ENCODE measurements around the gene METTL6.
"Not testable (repeated sequence)": the region's sequence is repeated elsewhere in the genome, so short reads cannot be mapped to it uniquely, and the experiment has no call there.

Gene METTL6, protein sequence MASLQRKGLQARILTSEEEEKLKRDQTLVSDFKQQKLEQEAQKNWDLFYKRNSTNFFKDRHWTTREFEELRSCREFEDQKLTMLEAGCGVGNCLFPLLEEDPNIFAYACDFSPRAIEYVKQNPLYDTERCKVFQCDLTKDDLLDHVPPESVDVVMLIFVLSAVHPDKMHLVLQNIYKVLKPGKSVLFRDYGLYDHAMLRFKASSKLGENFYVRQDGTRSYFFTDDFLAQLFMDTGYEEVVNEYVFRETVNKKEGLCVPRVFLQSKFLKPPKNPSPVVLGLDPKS

DNA sequence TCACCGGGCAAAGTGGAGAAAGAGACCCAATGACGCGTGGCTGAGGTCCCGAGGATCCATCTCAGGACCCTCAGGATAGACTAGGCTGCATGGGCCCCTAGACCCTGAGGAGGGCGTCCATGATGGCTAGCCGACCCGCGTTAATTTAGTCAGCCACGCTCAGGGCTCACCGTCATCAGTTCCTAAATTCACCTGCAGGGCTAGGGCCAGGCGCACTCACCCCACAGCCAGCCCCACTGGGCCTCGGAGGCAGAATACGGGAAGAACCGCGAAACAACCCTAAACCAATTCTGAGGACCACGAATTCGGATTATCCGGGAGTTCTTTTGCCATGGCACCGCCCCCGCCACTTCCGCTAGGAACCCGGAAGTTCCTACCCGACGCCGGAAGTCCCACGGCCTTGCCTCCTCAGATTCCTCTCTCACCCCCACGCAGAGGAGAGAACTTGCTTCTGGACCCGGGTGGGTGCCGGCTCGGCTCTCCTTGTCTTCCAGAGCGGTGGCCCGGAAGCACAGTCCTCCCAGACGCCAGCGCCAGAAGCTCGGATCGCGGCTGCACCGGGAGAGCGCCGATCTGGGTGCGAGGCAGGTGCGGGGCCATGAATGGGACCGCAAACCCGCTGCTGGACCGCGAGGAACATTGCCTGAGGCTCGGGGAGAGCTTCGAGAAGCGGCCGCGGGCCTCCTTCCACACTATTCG, at the start of gene METTL6, which contains the start of gene EAF1:
METTL6 (minus strand) TSS at position 363 of the 699 bp plus-strand sequence. CDS start 1,033 bp downstream, outside the sequence.
EAF1 (plus strand) TSS at position 417 of the 699 bp plus-strand sequence; CDS start at position 599, 182 bp downstream.
- peak; percentile 88 for DNase-seq

GRCh38 chr3:15476378-15476777, 49.0 kb upstream of the METTL6 start:
- no peak for DNase-seq

DNA sequence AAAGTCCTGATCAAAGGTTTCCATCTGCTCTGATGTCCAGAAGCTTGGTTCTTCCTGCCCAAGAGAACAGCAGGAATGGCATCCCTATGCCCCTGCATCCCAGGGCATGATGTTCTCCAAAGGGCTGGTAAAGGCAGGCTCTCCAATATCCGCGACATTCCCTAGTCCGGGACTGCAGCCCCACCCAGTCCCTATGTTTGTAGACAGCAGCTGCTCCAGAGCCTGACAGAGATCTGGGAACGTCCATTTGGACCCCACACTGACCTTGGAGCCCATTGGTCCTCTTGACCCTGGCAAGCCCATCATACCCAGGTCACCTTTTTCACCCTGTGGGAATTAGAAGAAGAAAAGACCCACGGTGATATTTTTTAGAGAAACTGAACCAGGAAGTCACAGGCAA, 47.8 kb upstream of the METTL6 start:
- DNase-seq: no peak

DNA sequence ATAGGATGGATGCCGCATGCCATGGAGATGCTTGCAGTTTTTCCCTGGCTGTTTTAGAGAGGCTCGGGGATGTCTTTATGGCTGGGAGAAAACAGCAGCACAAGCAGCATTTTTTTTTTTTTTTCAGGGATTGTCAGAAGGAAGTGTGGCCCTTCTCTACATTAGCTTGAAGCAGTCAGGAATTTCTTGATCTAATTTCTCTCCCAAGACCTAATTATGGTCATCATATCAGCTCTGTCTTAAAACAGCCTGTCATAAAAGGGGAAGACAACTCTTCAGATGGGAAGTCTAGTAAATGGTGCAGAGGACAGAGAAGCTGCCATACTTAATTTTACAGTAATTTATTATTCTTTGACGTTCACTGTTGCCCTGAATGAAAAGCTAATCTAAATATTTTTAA, 44.5 kb upstream of the METTL6 start:
- no peak for DNase-seq

- DNase-seq: no peak
Observed at GRCh38 chr3:15470849-15471248, 43.5 kb upstream of the METTL6 start.

- no peak for DNase-seq
Observed at GRCh38 chr3:15470261-15470660, 42.9 kb upstream of the METTL6 start.

- DNase-seq: no peak
Observed at GRCh38 chr3:15467227-15468181, 40.2 kb upstream of the METTL6 start.

- DNase-seq: no peak
Observed at GRCh38 chr3:15465876-15466585, 38.7 kb upstream of the METTL6 start.

DNA sequence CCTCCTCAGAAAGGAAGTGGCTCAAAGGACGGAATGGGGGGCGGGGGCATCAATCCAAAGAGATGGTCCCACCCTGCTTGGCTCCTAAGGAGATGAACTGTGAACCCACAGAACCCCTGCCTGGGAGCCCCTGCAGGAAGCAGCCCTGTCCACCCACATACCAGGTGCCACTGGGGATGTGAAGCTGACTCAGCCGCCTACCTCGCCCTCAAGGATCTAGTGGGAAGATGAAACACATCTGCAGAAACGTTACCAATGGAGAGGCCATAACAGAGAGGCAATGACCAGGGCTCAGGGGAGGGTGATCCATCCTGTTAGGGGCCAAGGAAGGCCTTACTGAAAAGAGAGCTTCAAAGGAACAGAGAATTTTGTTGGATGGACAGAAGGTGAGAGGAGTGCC, 35.1 kb upstream of the METTL6 start:
- no peak for DNase-seq

GRCh38 chr3:15460891-15461531, 33.7 kb upstream of the METTL6 start:
- peak; percentile 28 for DNase-seq

DNA sequence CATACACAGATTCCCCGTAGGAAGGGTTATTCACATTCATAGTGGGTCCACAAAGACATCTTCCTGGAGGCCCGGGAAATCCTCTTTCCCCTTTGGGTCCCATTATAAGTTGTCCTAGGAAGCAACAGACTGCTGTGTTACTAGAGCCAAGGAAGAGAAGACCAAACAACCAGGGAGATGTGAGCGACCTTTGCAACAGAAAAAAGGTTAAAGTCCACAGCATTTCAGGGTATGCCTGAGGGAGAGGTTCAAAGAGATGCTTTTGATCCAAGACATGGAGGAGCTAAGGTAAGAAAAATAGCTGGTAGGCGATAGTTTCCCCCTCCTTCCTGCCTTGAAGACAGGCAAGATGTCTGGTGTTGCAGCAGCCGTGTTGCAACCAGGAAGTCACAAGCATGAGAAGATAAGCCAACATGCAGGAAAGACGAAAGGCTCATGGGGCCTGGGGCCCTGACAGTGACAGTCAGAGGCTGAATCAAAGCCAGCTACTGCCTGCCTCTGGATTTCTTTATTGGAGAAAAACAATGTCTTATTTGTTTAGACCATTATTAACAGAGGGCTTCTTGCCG, 31.0 kb upstream of the METTL6 start:
- DNase-seq: no peak

- DNase-seq: not testable (repeated sequence)
Observed at GRCh38 chr3:15456915-15457314, 29.6 kb upstream of the METTL6 start.

GRCh38 chr3:15456321-15456720, 29.0 kb upstream of the METTL6 start:
- no peak for DNase-seq

GRCh38 chr3:15455756-15456155, 28.4 kb upstream of the METTL6 start:
- no peak for DNase-seq

GRCh38 chr3:15454965-15455364, 27.6 kb upstream of the METTL6 start:
- no peak for DNase-seq

- DNase-seq: no peak
Observed at GRCh38 chr3:15453991-15454625, 26.8 kb upstream of the METTL6 start.

- DNase-seq: no peak
Observed at GRCh38 chr3:15453501-15453900, 26.2 kb upstream of the METTL6 start.

DNA sequence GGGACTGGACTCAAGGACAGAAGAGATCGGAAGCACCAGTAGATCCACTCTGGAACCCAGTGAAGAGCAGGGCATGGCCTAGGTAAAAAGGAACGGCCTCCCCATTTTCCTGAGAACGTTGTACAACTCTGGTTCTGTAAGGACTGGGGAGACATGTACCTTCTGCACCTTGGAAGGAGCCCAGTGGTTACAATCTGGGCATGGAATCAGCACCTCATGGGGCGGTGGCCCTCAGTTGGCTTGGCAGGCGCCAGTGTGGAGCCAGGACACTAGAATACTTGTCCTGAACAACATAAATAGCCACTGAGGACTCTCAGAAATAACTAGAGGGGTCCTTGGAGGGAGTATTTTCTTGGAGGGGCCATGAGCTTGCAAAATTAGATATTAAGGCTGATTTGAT, 25.6 kb upstream of the METTL6 start:
- DNase-seq: no peak

- DNase-seq: no peak
Observed at GRCh38 chr3:15452156-15452555, 24.8 kb upstream of the METTL6 start.

DNA sequence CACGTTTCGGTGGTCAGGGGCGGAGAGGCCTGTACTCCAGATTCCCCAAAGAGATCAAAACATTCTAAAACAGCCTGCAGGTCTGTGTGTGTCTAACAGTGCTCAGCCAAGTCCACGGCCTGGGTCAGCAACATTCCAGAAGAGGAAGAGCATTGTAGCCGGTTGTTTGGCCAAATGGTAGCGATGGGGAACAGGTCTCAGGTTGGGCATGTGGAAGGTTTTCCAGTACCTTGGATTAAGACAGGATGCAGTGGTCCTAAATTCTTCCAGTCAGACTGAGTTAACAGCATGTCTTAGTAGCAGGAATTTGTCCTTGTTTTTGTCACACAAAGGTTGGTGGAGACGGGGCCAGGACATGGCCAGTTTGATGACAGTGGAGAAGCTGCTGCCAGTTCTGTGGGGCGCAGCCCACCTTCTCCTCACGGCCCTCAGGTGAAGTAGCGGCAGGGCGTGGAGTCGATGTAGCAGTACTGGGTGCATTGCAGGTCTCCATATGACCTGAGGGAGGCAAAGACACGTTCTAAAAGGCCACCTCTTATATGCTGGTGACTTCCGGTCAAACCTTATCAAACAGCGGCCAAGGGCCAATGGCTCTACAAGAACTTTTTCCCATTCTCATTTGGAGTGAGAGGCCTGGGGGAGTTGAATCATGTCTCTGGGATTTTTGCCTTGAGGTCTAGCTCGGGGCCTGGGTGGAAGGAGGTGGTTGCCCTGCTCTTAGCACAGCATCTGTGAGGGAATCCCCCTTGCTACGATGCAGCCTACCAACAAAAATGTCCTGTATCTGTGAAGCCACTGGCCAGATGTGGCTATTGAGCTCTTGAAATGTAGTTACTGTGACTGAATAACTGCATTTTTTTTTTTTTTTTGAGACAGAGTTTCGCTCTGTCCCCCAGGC, 24.1 kb upstream of the METTL6 start:
- no peak for DNase-seq

Measured in activated CD4-positive, alpha-beta T cell treated with anti-CD3 and anti-CD28 coated beads, Interleukin-10, Interleukin-2, amounts not matched to agents 100 ng/mL and 50 ng/mL, durations not matched to agents 16 hours and 8 hours (primary cell).